ENCODE measurements around the gene THSD8. TPM values are rescaled to one million over a fixed set of nuclear protein-coding genes. Genes with fewer than 3 reads are reported as not detected.

The THSD8 gene
- total RNA-seq, 2 donors from 2014 or later = not detected

- no peaks in the 10 kb centered on the region for H3K9me3 ChIP-seq
- no peaks in the 10 kb centered on the region for H3K27me3 ChIP-seq (replicated peaks; ENCODE audit: insufficient read depth)
- peak overlapping the region; percentile 99 to 100 for H3K27ac ChIP-seq
- peaks cover 54 to 81% of the 10 kb centered on the region in 2 donors for H3K4me1 ChIP-seq (ENCODE audit: control insufficient read depth in 1 of 2, low read depth in 2 of 2)
- TF ChIP-seq, protein P1, sequence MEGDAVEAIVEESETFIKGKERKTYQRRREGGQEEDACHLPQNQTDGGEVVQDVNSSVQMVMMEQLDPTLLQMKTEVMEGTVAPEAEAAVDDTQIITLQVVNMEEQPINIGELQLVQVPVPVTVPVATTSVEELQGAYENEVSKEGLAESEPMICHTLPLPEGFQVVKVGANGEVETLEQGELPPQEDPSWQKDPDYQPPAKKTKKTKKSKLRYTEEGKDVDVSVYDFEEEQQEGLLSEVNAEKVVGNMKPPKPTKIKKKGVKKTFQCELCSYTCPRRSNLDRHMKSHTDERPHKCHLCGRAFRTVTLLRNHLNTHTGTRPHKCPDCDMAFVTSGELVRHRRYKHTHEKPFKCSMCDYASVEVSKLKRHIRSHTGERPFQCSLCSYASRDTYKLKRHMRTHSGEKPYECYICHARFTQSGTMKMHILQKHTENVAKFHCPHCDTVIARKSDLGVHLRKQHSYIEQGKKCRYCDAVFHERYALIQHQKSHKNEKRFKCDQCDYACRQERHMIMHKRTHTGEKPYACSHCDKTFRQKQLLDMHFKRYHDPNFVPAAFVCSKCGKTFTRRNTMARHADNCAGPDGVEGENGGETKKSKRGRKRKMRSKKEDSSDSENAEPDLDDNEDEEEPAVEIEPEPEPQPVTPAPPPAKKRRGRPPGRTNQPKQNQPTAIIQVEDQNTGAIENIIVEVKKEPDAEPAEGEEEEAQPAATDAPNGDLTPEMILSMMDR (IDR thresholded peaks at IDR 0.05) = no peak
- H3K36me3 ChIP-seq = no peaks in the 10 kb centered on the region
- no peak for DNase-seq (ENCODE audit: low spot score)
- ATAC-seq (ENCODE audit: insufficient number of reproducible peaks, low FRiP score, low read depth) = no peak
- peak overlapping the region; percentile 76 for H3K4me3 ChIP-seq
These were observed 17.9 kb upstream of the THSD8 start for GRCh38 chr19:12783849-12784393.

DNA sequence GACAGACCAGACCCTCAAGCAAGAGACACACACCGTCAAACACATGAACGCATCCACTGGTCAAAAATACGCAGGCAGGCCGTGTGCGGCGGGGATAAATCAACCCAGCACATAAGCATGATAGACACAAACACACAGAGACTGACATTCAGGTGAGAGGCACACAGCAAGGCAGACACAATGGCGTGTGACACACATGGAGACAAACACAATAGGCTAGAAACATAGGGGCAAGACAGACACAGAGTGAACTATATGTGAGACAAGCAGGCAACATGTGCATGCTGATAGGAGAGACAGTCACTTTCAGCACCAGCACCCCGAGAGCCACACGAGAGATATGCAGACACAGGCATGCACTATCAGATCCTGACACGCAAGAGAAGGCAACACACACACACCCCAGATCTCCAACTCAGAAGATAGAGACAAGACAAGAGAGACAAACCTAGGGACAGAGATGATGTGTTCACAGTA lies 17.4 kb upstream of the THSD8 start:
- TF ChIP-seq, protein P1 (IDR thresholded peaks at IDR 0.05) = no peak

GRCh38 chr19:12784871-12785430 lies 16.9 kb upstream of the THSD8 start:
- Histone ChIP-seq H3K4me1 (ENCODE audit: control insufficient read depth in 1 of 2, low read depth in 2 of 2) (peaks cover 53 to 76% of the 10 kb centered on the region in 2 donors), H3K27me3 (replicated peaks; ENCODE audit: insufficient read depth) (no peaks in the 10 kb centered on the region), H3K36me3 (no peaks in the 10 kb centered on the region), H3K9me3 (no peaks in the 10 kb centered on the region), H3K4me3 (no peak overlapping the region), H3K27ac (peak overlapping the region; percentile 99 to 100)
- TF ChIP-seq, protein P1 (IDR thresholded peaks at IDR 0.05) = no peak
- ATAC-seq (ENCODE audit: insufficient number of reproducible peaks, low FRiP score, low read depth) (no peak), DNase-seq (ENCODE audit: low spot score) (no peak)

More for the DNA sequence above, 17.4 kb upstream of the THSD8 start:
- Histone ChIP-seq H3K27ac (peak overlapping the region; percentile 99 to 100), H3K36me3 (no peaks in the 10 kb centered on the region), H3K4me3 (no peak overlapping the region), H3K4me1 (ENCODE audit: control insufficient read depth in 1 of 2, low read depth in 2 of 2) (peaks cover 54 to 81% of the 10 kb centered on the region in 2 donors), H3K9me3 (no peaks in the 10 kb centered on the region), H3K27me3 (replicated peaks; ENCODE audit: insufficient read depth) (no peaks in the 10 kb centered on the region)
- DNase-seq (ENCODE audit: low spot score) (no peak), ATAC-seq (ENCODE audit: insufficient number of reproducible peaks, low FRiP score, low read depth) (no peak)

DNA sequence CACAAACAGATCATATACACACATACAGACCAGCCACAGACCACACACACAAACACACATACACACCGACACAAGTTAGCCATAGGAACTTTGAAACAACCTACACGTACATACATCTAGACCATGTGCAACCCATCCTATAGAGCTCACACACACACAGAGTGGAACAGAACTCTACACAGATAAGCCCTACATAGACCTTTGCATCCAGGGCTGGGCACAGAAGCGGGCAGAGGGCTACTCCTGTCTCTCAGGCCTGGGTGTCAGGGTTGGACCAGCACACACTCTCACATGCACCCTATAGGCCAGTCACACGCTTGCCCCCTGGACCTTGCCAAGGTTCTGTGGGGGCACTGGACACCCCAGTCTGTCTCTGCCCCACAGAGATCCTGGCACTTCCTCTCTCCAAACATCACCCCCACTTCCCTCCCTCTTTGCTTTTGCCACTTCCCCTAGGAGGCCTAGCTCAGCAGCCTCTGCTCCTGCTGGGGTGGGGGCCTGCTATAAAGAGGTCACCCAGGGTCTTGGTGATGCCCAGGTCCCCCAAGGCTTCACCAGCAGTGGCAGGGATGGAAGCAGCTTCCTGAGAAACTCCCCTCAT lies 16.3 kb upstream of the THSD8 start:
- DNase-seq (ENCODE audit: low spot score) (no peak), ATAC-seq (ENCODE audit: insufficient number of reproducible peaks, low FRiP score, low read depth) (no peak)
- TF ChIP-seq, protein P1 (IDR thresholded peaks at IDR 0.05) = no peak
- H3K27ac ChIP-seq = peak overlapping the region; percentile 99 to 100
- peak overlapping the region; percentile 11 for H3K4me3 ChIP-seq
- H3K27me3 ChIP-seq (replicated peaks; ENCODE audit: insufficient read depth) = no peaks in the 10 kb centered on the region
- H3K4me1 ChIP-seq (ENCODE audit: control insufficient read depth in 1 of 2, low read depth in 2 of 2) = peaks cover 53 to 74% of the 10 kb centered on the region in 2 donors
- no peaks in the 10 kb centered on the region for H3K9me3 ChIP-seq
- no peaks in the 10 kb centered on the region for H3K36me3 ChIP-seq

DNA sequence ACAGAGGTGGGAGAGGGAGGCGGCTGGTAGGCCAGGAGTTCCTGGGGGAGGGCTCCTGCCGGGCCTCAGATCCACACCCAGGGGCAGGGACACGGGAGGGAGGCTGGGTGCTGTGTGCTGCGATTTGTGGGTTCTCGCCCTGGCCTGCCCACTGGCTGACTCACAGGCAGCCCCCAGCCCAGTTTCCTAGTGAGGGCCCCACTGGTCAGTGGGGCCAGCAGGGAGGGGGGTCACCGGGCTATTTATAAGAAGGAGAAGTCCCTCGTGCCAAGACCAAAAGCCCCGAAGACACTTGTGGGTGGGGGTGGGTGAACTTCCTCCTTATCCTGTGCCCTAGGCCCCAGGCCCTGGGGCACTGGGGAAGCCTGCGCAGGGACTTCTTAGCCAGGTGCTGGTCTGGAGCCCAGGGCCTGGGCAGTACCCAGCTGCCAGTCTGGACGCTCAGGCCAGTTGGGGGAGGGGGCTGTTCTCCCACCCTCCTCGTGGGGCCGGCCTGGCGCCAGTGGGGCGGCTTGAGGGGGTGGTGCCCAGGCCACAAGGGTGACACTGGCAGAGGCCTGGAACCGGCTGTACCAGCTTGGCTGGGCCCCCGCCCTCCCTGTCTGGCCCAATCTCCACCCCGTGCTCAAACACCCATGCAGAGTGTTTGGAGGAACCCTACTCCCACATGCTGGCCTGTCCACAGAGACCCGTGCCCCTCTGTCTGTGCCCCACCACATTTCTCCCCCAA lies 15.6 kb upstream of the THSD8 start:
- DNase-seq (ENCODE audit: low spot score) (no peak), ATAC-seq (ENCODE audit: insufficient number of reproducible peaks, low FRiP score, low read depth) (no peak)
- Histone ChIP-seq H3K36me3 (no peaks in the 10 kb centered on the region), H3K4me3 (peak overlapping the region; percentile 11), H3K4me1 (ENCODE audit: control insufficient read depth in 1 of 2, low read depth in 2 of 2) (peaks cover 53 to 74% of the 10 kb centered on the region in 2 donors), H3K27ac (peak overlapping the region; percentile 99 to 100), H3K27me3 (replicated peaks; ENCODE audit: insufficient read depth) (no peaks in the 10 kb centered on the region), H3K9me3 (no peaks in the 10 kb centered on the region)
- TF ChIP-seq, protein P1 (IDR thresholded peaks at IDR 0.05) = no peak

Measured in thoracic aorta (tissue), 2 donors.